Activated CD8-positive, alpha-beta memory T cell treated with anti-CD3 and anti-CD28 coated beads, Interleukin-2, amount 50 U/mL, for 24 hours (primary cell): ENCODE results near the gene SPATA7.

Source experiments
- DNase-seq: peaks from one replicate; pipeline ENCODE4 v3.0.0-alpha.2; 2020; ENCODE audit errors: extremely low read depth

SPATA7 gene

GRCh38 chr14:88420187-88420586 lies 34.7 kb downstream of the SPATA7 start:
- DNase-seq: no peak

DNA sequence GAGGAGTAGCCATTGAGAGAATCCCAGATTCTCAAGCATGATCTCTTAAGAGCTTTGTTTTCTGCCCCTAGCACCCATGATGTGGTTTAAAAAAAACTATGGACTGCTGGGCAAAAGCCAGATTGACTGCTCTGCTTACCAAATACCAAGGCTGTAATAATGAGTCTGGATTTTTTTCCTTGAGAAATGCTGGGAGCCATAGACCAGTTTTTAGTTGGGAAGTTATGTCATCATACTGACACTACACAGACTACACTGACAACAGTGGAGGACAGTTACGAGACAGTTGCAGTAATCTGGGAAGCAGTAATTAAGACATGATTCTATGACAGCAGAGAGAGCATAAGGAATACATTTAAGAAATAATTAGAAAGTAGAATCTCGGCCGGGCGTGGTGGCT lies 35.8 kb downstream of the SPATA7 start:
- DNase-seq: no peak

DNA sequence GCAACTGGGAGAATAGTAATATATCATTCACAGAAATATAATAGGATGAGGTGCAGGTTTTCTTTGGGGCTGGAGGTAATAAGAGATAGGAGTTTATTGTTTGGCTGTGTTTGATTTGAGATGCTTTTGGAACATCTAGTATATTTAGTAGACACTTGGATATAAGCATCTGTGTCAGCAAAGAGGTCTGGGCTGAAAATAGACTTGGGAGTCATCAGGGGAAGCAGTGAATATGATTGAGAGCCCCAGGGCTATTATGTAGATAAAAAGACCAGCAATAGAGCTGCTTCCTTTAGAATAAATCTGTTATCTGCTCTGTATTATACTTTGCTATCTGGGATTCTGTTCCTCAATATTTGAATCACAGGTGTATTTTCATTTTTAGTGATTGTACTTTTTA lies 36.6 kb downstream of the SPATA7 start:
- no peak for DNase-seq

DNA sequence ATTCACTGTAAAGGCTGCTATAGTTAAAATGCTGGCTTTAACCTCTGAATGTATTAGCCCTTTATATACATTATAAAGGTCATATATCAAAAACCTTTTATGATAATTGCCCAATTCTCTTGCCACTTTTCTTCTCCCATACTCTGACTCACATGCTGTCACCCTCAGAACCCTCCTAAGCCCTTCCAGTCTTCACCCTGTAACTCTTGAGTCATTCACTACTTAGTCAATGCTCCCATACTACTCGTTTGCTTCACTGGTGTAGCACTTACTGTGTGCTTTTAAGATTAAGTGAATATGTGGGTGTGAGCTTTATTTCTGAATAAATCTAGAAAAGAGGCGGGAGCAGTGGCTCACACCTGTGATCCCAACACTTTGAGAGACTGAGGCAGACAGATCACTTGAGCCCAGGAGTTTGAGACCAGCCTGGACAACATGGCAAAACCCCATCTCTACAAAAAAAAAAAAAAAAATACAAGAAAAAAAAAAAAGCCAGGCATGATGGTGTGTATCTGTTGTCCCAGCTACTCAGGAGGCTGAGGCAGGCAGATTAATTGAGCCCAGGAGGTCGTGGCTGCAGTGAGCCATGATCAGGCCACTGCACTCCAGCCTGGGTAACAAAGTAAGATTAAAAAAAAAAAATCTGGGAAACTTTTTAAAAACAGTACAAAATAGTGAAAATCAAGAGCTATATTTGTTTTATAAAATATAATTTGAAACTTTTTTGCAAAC lies 37.6 kb downstream of the SPATA7 start:
- DNase-seq: no peak

DNA sequence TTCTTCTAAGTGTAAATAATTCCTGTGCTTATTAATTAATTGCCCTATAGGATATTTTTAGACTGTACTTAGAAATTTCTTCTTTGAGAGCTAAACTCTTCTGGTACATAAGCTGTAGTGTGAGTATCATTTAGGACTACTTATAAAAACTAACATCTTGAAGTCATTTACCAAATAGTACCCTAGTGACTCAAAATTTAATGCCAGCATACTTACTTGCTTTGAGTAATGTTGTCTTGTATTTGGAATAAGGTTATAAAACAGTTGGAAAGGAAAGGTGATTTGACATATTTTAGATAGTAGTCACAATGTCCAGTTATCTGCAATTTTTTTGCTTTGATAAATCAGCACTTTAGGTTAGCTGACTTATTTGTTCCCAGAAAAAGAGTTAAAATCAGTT lies 39.1 kb downstream of the SPATA7 start:
- DNase-seq: no peak

GRCh38 chr14:88426271-88426670 lies 40.8 kb downstream of the SPATA7 start:
- DNase-seq: no peak

- DNase-seq: no peak
Observed at GRCh38 chr14:88430976-88431375, 45.5 kb downstream of the SPATA7 start.

DNA sequence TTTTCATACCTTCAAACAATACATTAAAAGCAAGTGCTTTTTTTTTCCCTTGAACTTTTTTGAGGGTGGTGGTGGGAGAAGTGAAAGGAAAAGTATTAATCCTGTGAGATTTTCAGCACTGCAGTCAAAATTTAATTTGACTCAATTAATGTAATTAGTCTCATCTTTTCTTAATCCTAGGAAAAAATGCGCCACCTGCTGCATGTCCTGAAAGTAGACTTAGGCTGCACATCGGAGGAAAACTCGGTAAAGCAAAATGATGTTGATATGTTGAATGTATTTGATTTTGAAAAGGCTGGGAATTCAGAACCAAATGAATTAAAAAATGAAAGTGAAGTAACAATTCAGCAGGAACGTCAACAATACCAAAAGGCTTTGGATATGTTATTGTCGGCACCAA lies 52.2 kb downstream of the SPATA7 start:
- DNase-seq: no peak

DNA sequence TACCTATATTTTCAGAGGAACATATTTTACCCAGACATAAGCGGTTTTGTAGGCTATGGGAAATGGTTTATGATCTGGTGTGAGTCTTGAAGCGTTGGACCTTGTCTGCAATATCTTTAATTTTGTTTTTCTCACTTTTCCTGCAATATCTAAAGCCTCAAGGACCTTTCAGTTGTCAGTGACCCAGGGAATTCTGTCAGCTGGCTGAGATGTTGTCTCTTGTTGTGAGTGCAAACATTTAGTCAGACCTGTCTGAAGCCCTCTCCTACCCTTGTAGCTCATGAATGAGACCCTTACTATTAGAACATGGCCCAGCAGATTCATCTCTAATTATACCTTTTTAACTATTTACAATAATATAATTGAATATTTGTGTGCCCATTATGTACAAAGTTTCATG lies 53.6 kb downstream of the SPATA7 start:
- no peak for DNase-seq

DNA sequence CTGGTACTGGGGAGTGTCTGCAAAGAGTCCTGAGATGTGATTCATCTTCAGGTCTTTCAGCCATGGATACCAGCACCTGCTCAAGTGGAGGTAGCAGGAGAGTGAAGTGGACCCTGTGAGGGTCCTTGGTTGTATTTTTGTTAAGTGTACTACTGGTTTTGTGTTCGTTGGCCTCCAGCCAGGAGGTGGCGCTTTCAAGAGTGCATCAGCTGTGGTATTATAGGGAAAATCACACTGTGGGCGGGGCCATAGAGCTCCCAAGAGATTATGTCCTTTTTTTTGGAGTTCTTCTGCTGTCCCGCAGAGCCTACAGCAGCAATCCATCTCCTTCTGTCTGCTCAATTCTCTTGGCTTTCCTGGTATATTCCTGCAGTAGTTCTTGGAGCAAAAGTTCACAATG lies 66.8 kb downstream of the SPATA7 start:
- no peak for DNase-seq

DNA sequence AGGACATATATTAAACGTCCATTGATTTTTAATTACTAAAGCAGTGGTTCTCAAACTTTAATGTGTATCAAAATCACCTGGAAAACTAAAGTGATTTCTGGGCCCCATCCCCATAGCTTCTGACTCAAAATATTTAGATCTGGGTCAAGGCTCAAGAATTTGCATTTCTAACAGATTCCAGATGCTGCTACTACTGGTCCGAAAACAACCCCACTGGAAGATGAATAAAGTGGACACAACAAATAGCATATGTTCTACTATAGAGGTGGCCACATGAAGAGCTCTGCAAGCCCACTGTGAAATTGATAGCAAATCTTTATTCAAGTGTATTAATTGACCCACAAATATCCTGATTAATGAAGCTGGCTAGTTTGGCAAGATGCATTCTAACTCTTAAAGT lies 69.4 kb downstream of the SPATA7 start:
- DNase-seq: no peak

GRCh38 chr14:88463318-88463717 lies 77.9 kb downstream of the SPATA7 start:
- no peak for DNase-seq

DNA sequence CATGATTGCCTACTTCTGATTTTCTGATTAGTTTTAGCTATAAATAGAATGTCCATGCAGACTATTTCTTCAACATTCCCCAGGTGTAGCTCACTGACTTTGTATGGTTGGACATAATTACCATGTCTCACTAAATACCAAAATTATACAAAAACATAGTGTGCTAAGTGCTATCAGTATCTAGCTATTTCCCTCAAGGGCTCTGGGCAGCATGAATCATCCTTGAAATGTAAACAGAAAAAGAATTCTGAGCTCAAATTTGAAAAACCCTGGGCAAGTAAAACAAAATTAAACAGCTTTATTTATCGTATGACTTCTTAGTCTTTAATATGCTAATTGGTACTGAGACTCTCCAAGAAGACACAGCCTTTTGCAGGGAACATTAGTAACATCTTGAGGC lies 82.9 kb downstream of the SPATA7 start:
- no peak for DNase-seq

DNA sequence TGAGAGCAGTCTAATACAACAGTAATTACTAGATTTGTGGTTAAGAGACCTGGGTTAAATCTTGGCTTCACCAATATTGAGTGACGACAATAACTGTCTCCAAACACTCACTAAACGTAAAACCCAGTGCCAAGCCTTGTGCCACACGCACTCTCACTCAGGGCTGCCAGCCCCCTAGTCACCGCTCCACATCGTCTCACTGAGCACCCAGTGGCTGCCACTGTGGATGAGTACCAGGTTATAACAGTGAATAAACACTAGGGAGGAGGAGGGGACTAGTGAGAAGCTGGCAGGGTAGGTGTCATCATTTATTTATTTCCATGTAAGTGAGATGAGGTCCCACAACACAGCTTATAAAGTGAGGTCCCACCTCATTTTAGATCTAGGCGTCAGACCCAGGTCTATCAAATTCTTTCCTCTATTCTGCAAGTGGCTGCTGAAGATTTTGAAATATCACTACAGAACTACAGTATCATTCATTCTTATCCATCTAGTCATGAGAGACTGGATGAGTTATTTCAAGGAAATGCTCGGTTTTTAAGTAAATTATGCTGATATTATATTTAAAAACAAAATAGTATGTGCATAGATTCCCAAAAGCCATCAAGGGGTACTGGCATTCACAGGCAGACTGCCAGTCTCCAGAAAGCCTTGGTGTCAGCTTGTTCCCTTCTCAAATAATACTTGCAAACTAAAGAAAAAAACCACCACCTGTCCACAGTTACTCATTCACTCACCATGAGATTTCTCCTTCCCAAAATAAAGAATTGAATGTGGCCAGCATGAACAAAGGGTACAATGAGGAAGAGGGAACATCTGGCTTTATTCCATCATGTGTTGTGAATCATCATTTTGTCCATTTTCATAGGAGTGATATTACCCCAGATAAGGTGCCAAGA lies 85.3 kb downstream of the SPATA7 start:
- no peak for DNase-seq

- DNase-seq: no peak
Observed at GRCh38 chr14:88473791-88474190, 88.3 kb downstream of the SPATA7 start.

- DNase-seq: no peak
Observed at GRCh38 chr14:88476214-88476774, 90.8 kb downstream of the SPATA7 start.

GRCh38 chr14:88476825-88477224 lies 91.4 kb downstream of the SPATA7 start:
- DNase-seq: no peak

DNA sequence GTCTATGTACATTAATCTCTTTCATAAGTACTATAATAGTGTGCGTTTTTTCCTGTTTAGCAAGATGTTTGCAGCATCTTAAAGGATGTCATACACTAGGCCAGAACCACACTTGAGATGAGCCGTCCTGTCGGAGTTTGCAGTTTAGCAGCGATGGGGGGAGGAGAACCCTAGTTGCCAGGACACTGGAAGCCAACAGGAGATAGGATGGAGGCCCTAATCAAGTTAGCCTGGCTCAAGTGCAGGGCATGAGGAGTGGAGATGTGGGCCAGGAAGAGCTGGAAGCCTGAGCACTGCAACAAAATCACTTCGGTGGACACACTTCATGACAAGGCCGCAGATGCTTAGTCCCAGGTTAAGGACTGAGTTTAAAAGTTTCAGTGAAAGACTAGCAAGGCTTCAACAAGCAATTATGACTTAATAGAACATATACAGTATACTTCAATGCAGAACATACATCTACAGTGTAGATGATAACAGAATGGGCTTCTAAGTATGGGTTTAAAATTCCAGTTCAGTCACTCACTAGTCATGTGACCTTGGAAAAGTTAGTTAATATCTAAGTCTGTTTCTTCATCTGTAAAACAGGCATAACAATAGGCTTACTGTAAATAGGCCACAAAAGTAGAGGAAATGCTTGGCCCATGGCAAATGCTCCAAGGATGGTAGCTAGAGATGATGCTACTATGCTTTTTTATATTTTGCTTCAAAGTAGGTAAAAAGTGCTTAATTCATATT lies 92.2 kb downstream of the SPATA7 start:
- DNase-seq: no peak

GRCh38 chr14:88478931-88479330 lies 93.5 kb downstream of the SPATA7 start:
- DNase-seq: no peak

DNA sequence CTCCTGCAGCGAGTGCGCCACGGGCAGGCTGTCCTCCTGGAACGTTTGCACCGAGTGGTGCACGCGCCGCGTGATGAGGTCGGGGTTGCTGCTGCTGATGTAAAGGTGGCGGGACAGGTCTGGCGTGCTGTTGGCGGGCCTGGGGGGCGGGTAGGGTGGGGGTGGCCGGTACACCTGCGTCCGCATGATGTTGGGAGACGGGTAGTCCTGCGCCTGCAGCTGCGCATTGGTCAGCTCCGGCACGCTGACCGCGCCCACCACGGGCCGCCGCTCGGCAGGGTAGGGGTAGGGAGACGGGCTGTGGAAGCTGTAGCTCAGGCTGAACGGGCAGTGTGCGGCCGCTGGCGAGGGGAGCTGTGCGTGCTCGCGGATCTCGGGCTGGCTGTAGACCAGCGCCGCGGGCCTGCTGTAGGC lies 94.1 kb downstream of the SPATA7 start:
- DNase-seq: no peak

DNA sequence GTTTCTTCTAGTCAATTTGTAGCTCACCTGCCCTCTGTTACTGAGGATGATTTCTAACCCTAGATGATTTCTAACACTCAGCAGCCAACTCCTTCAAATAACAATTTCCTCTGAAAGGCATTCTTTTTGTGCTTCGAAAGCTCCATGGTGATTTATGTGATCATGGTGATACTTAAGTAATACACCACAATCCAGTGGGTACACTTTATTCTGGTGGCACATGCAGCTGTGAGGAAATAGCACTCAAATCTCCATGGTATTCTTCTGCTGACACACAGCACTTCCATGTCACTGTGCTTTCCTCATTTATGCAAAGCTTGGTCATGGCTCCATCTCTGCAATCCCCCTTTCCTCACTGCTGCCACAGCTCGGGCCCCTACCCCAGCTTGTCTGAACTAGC lies 95.6 kb downstream of the SPATA7 start:
- DNase-seq: no peak

DNA sequence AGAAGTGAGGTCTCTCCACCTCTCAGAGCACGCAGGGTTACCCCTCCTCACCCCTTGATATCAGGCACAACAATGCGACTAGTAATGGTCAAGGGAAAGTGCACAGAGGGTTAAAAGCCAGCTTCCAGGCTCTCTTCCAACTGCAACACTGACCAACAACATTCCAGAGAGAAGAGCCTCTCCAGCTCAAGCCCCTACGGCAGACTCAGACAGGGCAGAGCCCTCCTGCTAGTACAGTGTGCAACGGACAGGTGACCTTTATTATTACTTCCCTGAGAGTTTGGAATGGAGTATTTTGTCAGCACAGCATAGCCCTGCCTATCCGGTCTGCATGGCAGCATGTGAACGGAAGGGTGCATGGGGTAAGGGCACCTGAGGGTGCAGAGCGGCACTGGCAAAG lies 96.3 kb downstream of the SPATA7 start:
- DNase-seq: no peak
